IPS DF 6.9 (cell line): ENCODE data around the gene PDK4.

Experiments
- DNase-seq: peaks from one replicate; pipeline ENCODE4 v3.0.0-alpha.2; 2013; ENCODE audit warnings: low read depth, low spot score
- H3K27ac ChIP-seq: one replicate; pipeline ENCODE4 v1.5.1; 2013; ENCODE audit warnings: low read length, control low read depth
- H3K27me3 ChIP-seq: 2 replicates; pipeline ENCODE4 v1.6.1; 2013; ENCODE audit warnings: mild to moderate bottlenecking, low read length; ENCODE audit not compliant: control insufficient read depth, insufficient read depth
- H3K36me3 ChIP-seq: 2 replicates; pipeline ENCODE4 v1.6.1; 2013; ENCODE audit warnings: low read length; ENCODE audit not compliant: control insufficient read depth, insufficient read depth
- H3K4me1 ChIP-seq: 2 replicates; pipeline ENCODE4 v1.6.1; 2013; ENCODE audit warnings: low read length; ENCODE audit not compliant: control insufficient read depth, insufficient read depth
- H3K4me3 ChIP-seq: 2 replicates; pipeline ENCODE4 v1.5.1; 2013; ENCODE audit warnings: mild to moderate bottlenecking, low read length
- H3K9me3 ChIP-seq: 2 replicates; pipeline ENCODE4 v1.6.1; 2013; ENCODE audit warnings: low read length, inconsistent platforms; ENCODE audit not compliant: control insufficient read depth, insufficient read depth
- WGBS: extraction: QIAGEN DNeasy Blood & Tissue Kit; methylation state at CpG from one replicate; pipeline ENCODE4 v1.1.7; 2013; ENCODE audit warnings: mixed read lengths, missing lambda C conversion rate; ENCODE audit not compliant: insufficient read length, insufficient coverage; 5-methylcytosine and 5-hydroxymethylcytosine counted together

PDK4 gene

GRCh38 chr7:95547361-95548348 is 48.7 kb downstream of the PDK4 start:
- Histone ChIP-seq H3K27me3 (no peaks in the 10 kb centered on the region), H3K4me1 (no peaks in the 10 kb centered on the region), H3K9me3 (no peaks in the 10 kb centered on the region), H3K27ac (no peak overlapping the region), H3K36me3 (no peaks in the 10 kb centered on the region), H3K4me3 (no peak overlapping the region)
- DNase-seq = no peak
- whole genome bisulfite sequencing = no CpG with 5 or more reads among the region's 6 CpGs

DNA sequence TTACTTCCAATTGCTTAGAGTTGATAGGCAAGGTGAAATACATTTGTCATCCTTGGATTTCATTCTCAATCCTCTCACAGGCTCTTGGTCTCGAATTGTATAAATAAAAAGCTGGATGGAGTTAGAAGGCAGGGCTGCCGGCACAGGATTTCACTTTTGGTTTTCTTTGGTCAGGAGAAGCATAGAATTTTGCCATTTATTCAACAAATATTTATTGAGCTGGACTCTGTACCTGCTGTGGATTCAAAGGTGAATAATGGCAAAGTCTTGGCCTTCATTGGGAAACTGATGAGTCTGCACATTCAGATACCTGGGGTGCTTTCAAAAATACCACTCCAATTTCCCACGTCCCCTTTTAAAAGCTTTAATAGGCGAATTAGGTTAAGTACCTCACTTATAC is 49.7 kb downstream of the PDK4 start:
- H3K4me1 ChIP-seq = no peaks in the 10 kb centered on the region
- H3K36me3 ChIP-seq = no peaks in the 10 kb centered on the region
- WGBS = no CpG with 5 or more reads among the region's 4 CpGs
- no peak overlapping the region for H3K4me3 ChIP-seq
- no peaks in the 10 kb centered on the region for H3K27me3 ChIP-seq
- H3K27ac ChIP-seq = no peak overlapping the region
- DNase-seq = no peak
- H3K9me3 ChIP-seq = no peaks in the 10 kb centered on the region

GRCh38 chr7:95545673-95546072 is 50.6 kb downstream of the PDK4 start:
- no peak for DNase-seq
- Histone ChIP-seq H3K27ac (no peak overlapping the region), H3K36me3 (no peaks in the 10 kb centered on the region), H3K4me1 (no peaks in the 10 kb centered on the region), H3K9me3 (no peaks in the 10 kb centered on the region), H3K4me3 (no peak overlapping the region), H3K27me3 (no peaks in the 10 kb centered on the region)
- WGBS = no CpG with 5 or more reads among the region's 1 CpG

DNA sequence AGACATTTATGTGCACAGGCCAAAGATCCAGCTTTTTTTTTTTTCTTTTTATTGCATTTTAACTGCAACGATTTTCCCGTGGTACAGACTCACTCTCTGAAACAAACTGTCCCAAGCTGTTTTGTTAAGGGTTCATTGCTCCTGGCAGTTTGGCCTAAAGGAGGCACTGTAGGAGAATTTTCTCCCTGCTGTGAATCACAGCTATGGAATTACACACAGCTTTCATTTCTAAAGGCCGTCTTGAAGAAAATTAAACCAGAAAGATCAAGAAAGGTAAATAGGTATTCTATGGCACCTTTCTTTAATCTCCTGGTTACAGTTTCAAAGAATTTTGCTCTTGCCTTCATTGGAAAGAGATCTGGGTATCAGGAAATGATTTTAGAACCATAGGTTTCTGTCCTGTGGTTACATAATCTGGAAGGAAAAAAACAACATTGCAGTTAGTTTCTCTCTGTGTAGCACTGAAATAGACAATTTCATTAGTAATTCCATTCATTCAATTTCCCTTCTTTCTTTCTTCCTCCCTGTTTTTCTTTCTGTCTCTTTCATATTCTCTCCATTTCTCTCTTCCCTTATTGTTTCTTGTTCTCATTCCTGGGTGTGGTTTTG is 51.2 kb downstream of the PDK4 start:
- H3K27ac ChIP-seq = no peak overlapping the region
- WGBS = no CpG with 5 or more reads among the region's 3 CpGs
- H3K27me3 ChIP-seq = no peaks in the 10 kb centered on the region
- H3K4me3 ChIP-seq = no peak overlapping the region
- H3K36me3 ChIP-seq = no peaks in the 10 kb centered on the region
- no peaks in the 10 kb centered on the region for H3K4me1 ChIP-seq
- no peak for DNase-seq
- H3K9me3 ChIP-seq = no peaks in the 10 kb centered on the region

- Histone ChIP-seq H3K36me3 (no peaks in the 10 kb centered on the region), H3K9me3 (no peaks in the 10 kb centered on the region), H3K27me3 (no peaks in the 10 kb centered on the region), H3K27ac (no peak overlapping the region), H3K4me1 (no peaks in the 10 kb centered on the region), H3K4me3 (no peak overlapping the region)
- no peak for DNase-seq
- WGBS = no CpG with 5 or more reads among the region's 1 CpG
These were observed 52.1 kb downstream of the PDK4 start for GRCh38 chr7:95544171-95544570.

GRCh38 chr7:95543312-95543711 is 53.0 kb downstream of the PDK4 start:
- WGBS = no CpG with 5 or more reads among the region's 6 CpGs
- Histone ChIP-seq H3K4me3 (no peak overlapping the region), H3K27ac (no peak overlapping the region), H3K27me3 (no peaks in the 10 kb centered on the region), H3K9me3 (no peaks in the 10 kb centered on the region), H3K4me1 (no peaks in the 10 kb centered on the region), H3K36me3 (no peaks in the 10 kb centered on the region)
- DNase-seq = no peak

- H3K9me3 ChIP-seq = no peaks in the 10 kb centered on the region
- H3K4me3 ChIP-seq = no peak overlapping the region
- DNase-seq = no peak
- no peak overlapping the region for H3K27ac ChIP-seq
- no peaks in the 10 kb centered on the region for H3K36me3 ChIP-seq
- H3K4me1 ChIP-seq = no peaks in the 10 kb centered on the region
- H3K27me3 ChIP-seq = no peaks in the 10 kb centered on the region
- no CpG with 5 or more reads among the region's 1 CpG for WGBS
These were observed 56.0 kb downstream of the PDK4 start for GRCh38 chr7:95540366-95540765.

DNA sequence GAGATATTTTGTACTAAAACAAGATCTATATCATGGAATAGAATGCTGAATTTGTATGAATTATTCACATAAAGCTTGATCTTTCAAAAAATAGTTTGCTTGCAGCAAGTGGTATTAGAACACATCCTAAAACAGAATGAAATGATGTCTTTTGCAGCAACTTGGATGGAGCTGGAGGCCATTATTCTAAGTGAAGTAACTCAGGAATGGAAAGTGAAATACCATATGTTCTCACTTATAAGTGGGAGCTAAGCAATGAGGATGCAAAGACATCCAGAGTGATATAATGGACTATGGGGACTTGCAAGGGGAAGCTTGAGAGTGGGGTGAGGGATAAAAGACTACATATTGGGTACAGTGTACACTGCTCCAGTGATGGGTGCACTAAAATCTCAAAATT is 56.9 kb downstream of the PDK4 start:
- H3K27ac ChIP-seq = no peak overlapping the region
- no peaks in the 10 kb centered on the region for H3K4me1 ChIP-seq
- no peaks in the 10 kb centered on the region for H3K27me3 ChIP-seq

DNA sequence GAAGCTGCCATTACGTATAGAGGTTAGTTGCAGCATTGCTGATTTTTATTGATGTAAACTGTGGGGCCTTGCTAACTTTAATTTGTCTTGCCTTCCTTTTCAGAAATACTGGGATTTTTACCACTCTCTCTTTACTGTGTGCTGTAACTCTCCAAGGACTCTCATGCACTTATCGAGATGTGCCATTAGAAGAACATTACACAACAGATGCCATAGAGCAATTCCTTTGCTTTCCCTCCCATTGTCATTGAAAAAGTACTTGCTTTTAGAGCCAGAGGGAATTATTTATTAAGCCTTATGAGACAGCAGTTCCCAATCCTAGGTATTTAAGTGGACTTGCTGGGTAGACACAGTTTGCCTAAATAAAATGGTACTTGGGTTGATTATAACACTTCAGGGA is 58.8 kb downstream of the PDK4 start:
- no CpG with 5 or more reads among the region's 2 CpGs for WGBS
- DNase-seq = no peak
- no peak overlapping the region for H3K4me3 ChIP-seq
- no peak overlapping the region for H3K27ac ChIP-seq
- no peaks in the 10 kb centered on the region for H3K27me3 ChIP-seq
- H3K9me3 ChIP-seq = no peaks in the 10 kb centered on the region
- no peaks in the 10 kb centered on the region for H3K4me1 ChIP-seq
- no peaks in the 10 kb centered on the region for H3K36me3 ChIP-seq

More for the DNA sequence above, 56.9 kb downstream of the PDK4 start:
- DNase-seq = no peak
- no peaks in the 10 kb centered on the region for H3K9me3 ChIP-seq
- H3K4me3 ChIP-seq = no peak overlapping the region
- no peaks in the 10 kb centered on the region for H3K36me3 ChIP-seq

DNA sequence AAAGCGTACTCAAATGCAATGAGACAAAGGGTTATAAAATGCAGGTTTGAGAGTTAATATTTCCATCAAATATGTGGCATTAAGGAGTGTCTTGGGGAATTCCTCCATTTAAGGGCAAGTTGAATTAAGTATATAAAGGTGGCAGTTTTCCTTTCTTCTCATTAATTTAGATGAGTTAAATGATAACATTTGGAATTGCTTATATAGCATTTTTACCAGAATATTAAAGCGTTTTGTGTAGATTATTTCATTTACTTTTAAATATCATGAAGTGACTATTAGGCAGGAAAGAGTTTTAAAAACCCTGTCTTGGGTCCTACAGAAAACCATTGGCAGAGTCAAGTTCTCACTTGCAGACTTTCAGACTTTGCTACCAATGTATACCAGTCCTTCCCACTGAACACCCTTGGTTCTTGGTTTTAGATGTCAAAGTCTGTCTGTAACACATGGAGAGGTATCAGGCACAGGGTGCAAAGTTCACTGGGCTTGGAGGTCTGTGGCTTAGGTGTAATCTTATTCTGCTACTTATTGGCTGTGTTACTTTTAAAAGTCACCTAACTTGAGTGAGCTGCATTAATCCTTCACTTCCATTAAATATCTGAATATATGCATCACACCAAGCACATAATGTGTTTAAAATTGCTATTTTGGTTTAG is 59.5 kb downstream of the PDK4 start:
- Histone ChIP-seq H3K36me3 (no peaks in the 10 kb centered on the region), H3K4me1 (no peaks in the 10 kb centered on the region), H3K9me3 (no peaks in the 10 kb centered on the region), H3K27me3 (no peaks in the 10 kb centered on the region), H3K27ac (no peak overlapping the region), H3K4me3 (no peak overlapping the region)
- WGBS = no CpG with 5 or more reads among the region's 2 CpGs
- no peak for DNase-seq
